Neural cell (in vitro differentiated cells): ENCODE results near the gene CIITA. TPM values are rescaled to one million over a fixed set of nuclear protein-coding genes. Genes with fewer than 3 reads are reported as not detected.

ENCODE experiments used
- H2AFZ ChIP-seq: fragments of 200-600, 300-800 bp; sonication (generic), shearing (Covaris generic); 2 replicates; pipeline ENCODE4 v1.6.0; 2014; ENCODE audit warnings: low read depth, mild to moderate bottlenecking, antibody characterized with exemption, low read length, moderate library complexity
- H3F3A ChIP-seq: fragments of 200-600 bp; shearing (Covaris generic); 2 replicates; pipeline ENCODE4 v1.6.1; 2016; ENCODE audit warnings: mild to moderate bottlenecking, moderate library complexity, mixed read lengths, antibody characterized with exemption, low read length; ENCODE audit not compliant: insufficient read depth, poor library complexity, severe bottlenecking
- H3K27ac ChIP-seq: fragments of 200-600, 300-800 bp; sonication (generic), shearing (Covaris generic); 2 replicates; pipeline ENCODE4 v1.5.1; 2014; ENCODE audit warnings: mild to moderate bottlenecking, low read length, moderate library complexity
- H3K27me3 ChIP-seq: fragments of 300-800, 200-600 bp; sonication (generic), shearing (Covaris generic); 2 replicates; pipeline ENCODE4 v1.6.0; 2014; ENCODE audit warnings: mild to moderate bottlenecking, low read depth, low read length, moderate library complexity; ENCODE audit not compliant: insufficient read depth
- H3K36me3 ChIP-seq: fragments of 300-800, 200-600 bp; sonication (generic), shearing (Covaris generic); 2 replicates; pipeline ENCODE4 v1.5.1; 2014; ENCODE audit warnings: mild to moderate bottlenecking, antibody characterized with exemption, low read length, moderate library complexity; ENCODE audit not compliant: insufficient read depth
- H3K4me2 ChIP-seq: fragments of 300-800, 200-600 bp; sonication (generic), shearing (Covaris generic); 2 replicates; pipeline ENCODE4 v1.6.0; 2014; ENCODE audit warnings: mild to moderate bottlenecking, low read length
- H3K4me3 ChIP-seq: fragments of 300-800, 200-600 bp; sonication (generic), shearing (Covaris generic); 2 replicates; pipeline ENCODE4 v1.5.1; 2014; ENCODE audit warnings: mild to moderate bottlenecking, low read length, moderate library complexity
- H3K79me2 ChIP-seq: fragments of 200-600 bp; shearing (Covaris generic); replicated peaks from 2 replicates; pipeline ENCODE4 v1.6.0; 2014; ENCODE audit warnings: mild to moderate bottlenecking, low read length, moderate library complexity; ENCODE audit not compliant: insufficient read depth
- H3K9ac ChIP-seq: fragments of 300-800, 200-600 bp; sonication (generic), shearing (Covaris generic); 2 replicates; pipeline ENCODE4 v1.6.1; 2016; ENCODE audit warnings: mild to moderate bottlenecking, low read length, mixed read lengths
- H3K9me2 ChIP-seq: fragments of 200-600 bp; shearing (Covaris generic); 2 replicates; pipeline ENCODE4 v1.6.1; 2016; ENCODE audit warnings: mild to moderate bottlenecking, low read length, mixed read lengths; ENCODE audit not compliant: insufficient read depth
- H3K9me3 ChIP-seq: fragments of 200-600, 300-800 bp; sonication (generic), shearing (Covaris generic); 2 replicates; pipeline ENCODE4 v1.6.1; 2016; ENCODE audit warnings: mild to moderate bottlenecking, mixed run types, low read length, moderate library complexity, mixed read lengths
- H4K20me1 ChIP-seq: fragments of 200-600 bp; shearing (Covaris generic); 2 replicates; pipeline ENCODE4 v1.6.1; 2016; ENCODE audit warnings: mild to moderate bottlenecking, mixed run types; ENCODE audit not compliant: insufficient read depth
- CTCF ChIP-seq: fragments of 450-650 bp; IDR thresholded peaks from 2 replicates; pipeline ENCODE4 v1.5.1; 2014; ENCODE audit warnings: antibody characterized with exemption, mild to moderate bottlenecking, moderate library complexity; ENCODE audit not compliant: poor library complexity, severe bottlenecking
- EP300 ChIP-seq: fragments of 450-650 bp; conservative IDR thresholded peaks from 2 replicates; pipeline ENCODE4 v1.6.1; 2014; ENCODE audit warnings: antibody characterized with exemption, mild to moderate bottlenecking, moderate library complexity; ENCODE audit not compliant: poor library complexity, severe bottlenecking
- EZH2 ChIP-seq: fragments of 200-600, 300-800 bp; shearing (Covaris generic), sonication (generic); IDR thresholded peaks from 2 replicates; pipeline ENCODE4 v1.6.1; 2014; ENCODE audit warnings: antibody characterized with exemption, low read length, borderline replicate concordance, mild to moderate bottlenecking; ENCODE audit not compliant: insufficient read depth, poor library complexity, severe bottlenecking
- MXI1 ChIP-seq: fragments of 450-650 bp; conservative IDR thresholded peaks from 2 replicates; pipeline ENCODE4 v1.6.1; 2014; ENCODE audit warnings: antibody characterized with exemption, mild to moderate bottlenecking; ENCODE audit not compliant: poor library complexity, severe bottlenecking
- POLR2AphosphoS5 ChIP-seq: IDR thresholded peaks from 2 replicates; pipeline ENCODE4 v1.6.1; 2012
- RAD21 ChIP-seq: fragments of 450-650 bp; conservative IDR thresholded peaks from 2 replicates; pipeline ENCODE4 v1.6.1; 2014; ENCODE audit warnings: antibody characterized with exemption, mild to moderate bottlenecking, moderate library complexity
- REST ChIP-seq: IDR thresholded peaks from 2 replicates; pipeline ENCODE4 v1.6.1; 2012; ENCODE audit warnings: borderline replicate concordance
- SMC3 ChIP-seq: fragments of 450-650 bp; conservative IDR thresholded peaks from 2 replicates; pipeline ENCODE4 v1.6.1; 2014; ENCODE audit warnings: antibody characterized with exemption, mild to moderate bottlenecking, moderate library complexity; ENCODE audit not compliant: poor library complexity
- TAF1 ChIP-seq: IDR thresholded peaks from 2 replicates; pipeline ENCODE4 v1.6.1; 2012; ENCODE audit warnings: low read depth
- polyA plus RNA-seq: library from polyadenylated mRNA; depleted of rRNA; stranded (reverse); fragments of >200 nt; gene quantifications from 2 replicates; pipeline ENCODE4 v1.2.3, GENCODE V29; 2014

Gene CIITA
- polyA plus RNA-seq, 1 donor from 2014 or later: not detected

GRCh38 chr16:10920726-10921427 is 43.9 kb downstream of the CIITA start:
- H3K9me2 ChIP-seq: no peaks in the 10 kb centered on the region
- H3K36me3 ChIP-seq: no peaks in the 10 kb centered on the region
- no peak overlapping the region for H3K27ac ChIP-seq
- H2AFZ ChIP-seq: no peak overlapping the region
- H3K79me2 ChIP-seq: no peaks in the 10 kb centered on the region
- H3K4me2 ChIP-seq: no peak overlapping the region
- H3F3A ChIP-seq: no peaks in the 10 kb centered on the region
- H3K9me3 ChIP-seq: no peaks in the 10 kb centered on the region
- no peaks in the 10 kb centered on the region for H4K20me1 ChIP-seq
- H3K4me3 ChIP-seq: no peak overlapping the region
- TF ChIP-seq MXI1 (no peak), EZH2 (no peak), EP300 (no peak), TAF1 (no peak), CTCF (no peak), SMC3 (no peak), REST (no peak), POLR2AphosphoS5 (no peak), RAD21 (no peak)
- H3K27me3 ChIP-seq: no peaks in the 10 kb centered on the region
- H3K9ac ChIP-seq: no peak overlapping the region

GRCh38 chr16:10921536-10922327 is 44.7 kb downstream of the CIITA start:
- Histone ChIP-seq H4K20me1 (no peaks in the 10 kb centered on the region), H3K27me3 (no peaks in the 10 kb centered on the region), H3K79me2 (no peaks in the 10 kb centered on the region), H3K9me3 (no peaks in the 10 kb centered on the region), H3K4me2 (no peak overlapping the region), H3K27ac (no peak overlapping the region), H3K9me2 (no peaks in the 10 kb centered on the region), H3K9ac (no peak overlapping the region), H2AFZ (no peak overlapping the region), H3K4me3 (no peak overlapping the region), H3F3A (no peaks in the 10 kb centered on the region), H3K36me3 (no peaks in the 10 kb centered on the region)
- no peak for TF ChIP-seq CTCF
- TF ChIP-seq POLR2AphosphoS5: no peak
- TF ChIP-seq REST: no peak
- no peak for TF ChIP-seq RAD21
- no peak for TF ChIP-seq EZH2
- TF ChIP-seq EP300: no peak
- TF ChIP-seq MXI1: no peak
- no peak for TF ChIP-seq TAF1
- TF ChIP-seq SMC3: no peak
